ENCODE results near the gene MIEF2.
"Not testable (repeated sequence)": the region's sequence is repeated elsewhere in the genome, so short reads cannot be mapped to it uniquely, and the experiment has no call there.

MIEF2 gene

DNA sequence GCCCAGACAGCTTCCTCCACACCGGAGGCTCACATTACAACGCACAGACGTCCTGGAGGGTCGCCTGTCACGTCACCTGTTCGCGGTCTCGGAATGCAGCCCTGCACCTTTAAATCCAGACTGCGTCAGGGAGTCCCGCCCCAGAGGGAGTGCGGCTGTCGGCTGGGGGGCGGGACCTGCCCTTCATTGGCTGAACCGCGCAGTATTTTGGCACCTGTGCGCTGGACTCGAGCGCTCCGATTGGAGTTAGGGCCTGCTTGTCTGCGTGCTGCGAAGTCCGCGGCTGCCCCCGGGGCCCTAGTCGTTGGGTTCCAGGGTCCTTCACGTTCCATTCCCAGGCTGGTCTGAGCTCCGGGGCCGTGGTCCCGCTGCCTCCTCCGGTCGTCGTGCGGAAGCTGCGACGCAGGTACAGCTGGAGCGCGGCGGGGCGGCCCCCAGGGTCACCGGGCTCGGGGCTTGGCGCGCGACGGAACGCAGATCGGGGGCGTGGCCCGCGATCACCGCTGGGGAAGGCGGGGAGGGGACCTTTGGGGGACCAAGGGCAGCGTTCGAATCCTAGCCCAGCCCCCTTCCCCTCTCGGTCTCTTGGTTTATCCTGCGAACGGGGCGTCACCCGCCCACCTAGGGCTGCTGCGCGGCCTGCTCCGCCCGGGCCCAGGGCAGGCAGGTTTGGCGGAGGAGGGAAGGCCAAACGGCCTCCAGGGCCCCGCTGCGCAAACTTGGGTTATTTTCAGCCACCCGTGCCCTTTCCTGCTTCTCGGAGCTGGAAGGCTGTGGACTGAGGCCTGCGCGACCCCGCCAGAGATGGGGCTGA, at the start of gene MIEF2:
MIEF2 (plus strand) TSS at position 331 of the 814 bp plus-strand sequence. CDS start 2,059 bp downstream, outside the sequence.
- peak; percentile 92 for DNase-seq (ENCODE audit: low spot score)

DNA sequence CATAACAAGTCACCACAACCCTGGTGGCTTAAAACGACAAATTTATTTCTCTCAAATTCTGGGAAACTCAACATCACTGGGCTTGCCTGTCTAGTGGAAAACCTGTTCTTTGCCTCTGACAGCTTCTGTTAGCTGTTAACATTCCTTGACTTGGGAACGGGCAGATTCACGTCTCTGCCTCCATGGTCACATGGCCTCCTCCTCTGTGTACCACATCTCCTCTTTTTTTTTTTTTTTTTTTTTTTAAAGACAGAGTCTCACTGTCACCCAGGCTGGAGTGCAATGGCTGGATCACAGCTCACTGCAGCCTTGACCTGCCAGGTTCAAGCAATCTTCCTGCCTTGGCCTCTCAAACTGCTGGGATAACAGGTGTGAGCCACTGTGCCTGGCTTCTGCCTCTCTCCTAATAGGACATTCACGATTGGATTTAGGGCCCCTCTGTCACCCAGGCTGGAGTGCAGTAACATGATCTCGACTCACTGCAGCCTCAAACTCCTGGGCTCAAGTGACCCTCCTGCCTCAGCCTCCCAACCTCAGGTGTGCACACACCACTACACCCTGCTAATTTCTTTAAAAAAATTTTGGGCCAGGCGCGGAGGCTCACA, 46.7 kb upstream of the MIEF2 start:
- no peak for DNase-seq (ENCODE audit: low spot score)

GRCh38 chr17:18216906-18217305, 43.6 kb upstream of the MIEF2 start:
- DNase-seq (ENCODE audit: low spot score) = not testable (repeated sequence)

GRCh38 chr17:18217412-18218015, 42.9 kb upstream of the MIEF2 start:
- peak; percentile 74 for DNase-seq (ENCODE audit: low spot score)

DNA sequence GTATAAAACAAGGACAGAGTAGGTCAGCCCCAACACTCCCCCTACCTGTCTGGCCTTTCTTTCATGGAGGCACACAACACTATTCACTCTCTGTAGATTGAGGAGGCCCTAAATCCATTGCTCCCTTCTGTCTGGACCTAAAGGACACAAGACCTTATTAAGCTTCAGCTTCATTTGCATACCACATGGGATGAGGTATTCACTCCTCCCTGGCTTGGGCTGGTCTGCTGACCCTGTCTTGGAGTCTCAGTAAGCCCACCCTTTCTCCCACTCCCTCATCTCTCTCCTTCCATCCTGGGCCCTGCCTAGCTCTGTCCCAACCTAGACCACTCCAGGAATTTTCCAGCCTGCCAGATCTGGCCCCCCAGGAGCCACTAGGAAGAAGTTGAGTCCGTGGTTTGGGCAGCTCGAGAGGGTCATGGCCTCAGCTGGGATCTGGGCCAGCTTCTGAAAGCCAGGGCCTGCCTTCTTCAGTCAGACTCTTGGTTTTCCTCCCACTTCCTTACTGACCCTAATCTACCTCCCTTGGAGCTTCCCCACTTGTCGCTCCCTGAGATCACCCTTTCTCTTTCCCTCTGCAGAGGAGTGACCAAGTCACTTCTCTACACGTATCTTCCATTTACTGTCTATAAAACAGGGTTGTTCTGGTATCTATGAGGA, 41.6 kb upstream of the MIEF2 start:
- DNase-seq (ENCODE audit: low spot score) = no peak

DNA sequence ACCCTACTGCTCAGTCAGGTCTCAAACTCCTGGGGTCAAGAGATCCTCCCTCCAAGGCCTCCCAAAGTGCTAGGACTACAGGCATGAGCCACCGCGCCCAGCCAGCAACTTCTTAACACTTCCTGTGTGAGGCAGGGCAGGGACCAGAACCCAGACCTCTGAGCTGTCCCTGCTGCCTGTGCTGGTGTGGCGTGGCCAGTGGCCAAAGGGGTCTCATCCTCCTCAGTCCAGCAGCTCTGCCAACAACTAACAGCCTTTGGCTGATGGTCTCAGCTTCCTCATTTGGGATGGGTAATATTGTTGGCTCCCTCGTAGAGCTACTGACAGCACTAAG, 36.4 kb upstream of the MIEF2 start:
- no peak for DNase-seq (ENCODE audit: low spot score)

- DNase-seq (ENCODE audit: low spot score) = no peak
Observed at GRCh38 chr17:18224387-18225120, 35.9 kb upstream of the MIEF2 start.

GRCh38 chr17:18225121-18225641, 35.3 kb upstream of the MIEF2 start, which contains the start of gene LLGL1:
Gene LLGL1, plus strand, starts transcription at chr17:18225635. Its CDS starts 48 bp downstream, at chr17:18225683.
- peak; percentile 92 for DNase-seq (ENCODE audit: low spot score)

- no peak for DNase-seq (ENCODE audit: low spot score)
Observed at GRCh38 chr17:18225642-18226283, 34.7 kb upstream of the MIEF2 start.

GRCh38 chr17:18226284-18226945, 34.0 kb upstream of the MIEF2 start:
- DNase-seq (ENCODE audit: low spot score) = no peak

DNA sequence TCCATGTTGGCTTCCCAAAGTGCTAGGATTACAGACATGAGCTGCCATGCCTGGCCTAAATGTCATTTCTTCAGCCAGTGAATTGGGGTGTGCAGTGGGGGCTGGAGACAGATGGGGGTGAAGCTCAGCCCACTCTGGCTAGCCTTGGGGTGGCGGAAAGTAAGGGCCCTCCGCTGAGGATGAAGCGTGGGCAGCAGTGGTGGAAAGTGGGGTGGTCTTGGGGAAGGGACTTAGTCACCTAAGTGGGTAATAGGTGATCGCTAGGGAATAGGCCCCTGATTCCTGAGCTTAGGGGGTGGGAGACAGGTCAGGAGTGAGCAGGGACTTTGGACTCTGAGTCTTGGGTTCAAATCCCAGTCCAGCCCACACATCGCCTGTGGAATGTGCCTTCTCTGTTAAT, 32.8 kb upstream of the MIEF2 start:
- no peak for DNase-seq (ENCODE audit: low spot score)

DNA sequence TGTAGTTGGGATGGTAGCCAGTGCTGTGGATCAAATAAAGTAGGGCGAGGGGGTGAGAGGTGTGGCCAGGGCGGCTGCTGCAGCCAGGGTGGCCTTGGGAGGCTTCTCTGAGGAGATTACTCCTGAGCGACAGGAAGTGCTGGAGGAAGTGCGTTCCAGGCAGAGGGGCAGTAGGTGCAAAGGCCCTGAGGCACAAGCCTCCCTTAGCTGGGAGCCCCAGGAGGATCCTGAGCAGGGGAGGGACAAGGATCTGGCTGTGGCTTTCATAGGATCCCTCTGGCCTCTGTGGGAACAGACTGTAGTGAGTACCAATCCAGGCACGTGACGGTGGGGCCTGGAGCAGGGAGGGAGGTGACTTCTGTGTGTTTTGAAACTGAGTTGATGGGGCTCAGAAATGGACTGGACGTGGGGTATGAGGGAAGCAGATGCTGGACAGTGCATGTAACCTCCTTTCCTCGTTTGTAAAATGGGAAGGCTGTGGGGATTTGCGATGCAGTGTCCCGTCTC, 32.2 kb upstream of the MIEF2 start:
- peak; percentile 55 for DNase-seq (ENCODE audit: low spot score)

DNA sequence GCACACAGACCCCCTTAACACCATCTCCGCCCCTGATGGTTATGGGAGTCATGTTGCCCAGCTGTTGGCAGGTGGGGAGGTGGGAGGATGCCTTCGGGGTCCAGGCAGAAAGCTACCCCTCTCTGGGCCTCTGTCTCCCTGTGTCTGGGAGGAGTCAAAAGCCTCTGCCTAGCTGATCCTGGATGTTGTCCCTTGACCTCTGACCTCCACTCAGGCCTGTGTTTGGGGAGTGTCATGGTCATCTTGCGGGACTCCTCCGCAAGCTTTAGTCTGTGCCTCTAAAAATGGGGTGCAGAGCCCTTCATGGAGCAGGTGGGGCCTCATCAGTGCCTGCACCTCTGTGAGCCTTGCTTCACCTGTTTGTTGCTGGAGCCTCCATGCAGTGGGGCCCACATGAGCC, 31.2 kb upstream of the MIEF2 start:
- DNase-seq (ENCODE audit: low spot score) = no peak

DNA sequence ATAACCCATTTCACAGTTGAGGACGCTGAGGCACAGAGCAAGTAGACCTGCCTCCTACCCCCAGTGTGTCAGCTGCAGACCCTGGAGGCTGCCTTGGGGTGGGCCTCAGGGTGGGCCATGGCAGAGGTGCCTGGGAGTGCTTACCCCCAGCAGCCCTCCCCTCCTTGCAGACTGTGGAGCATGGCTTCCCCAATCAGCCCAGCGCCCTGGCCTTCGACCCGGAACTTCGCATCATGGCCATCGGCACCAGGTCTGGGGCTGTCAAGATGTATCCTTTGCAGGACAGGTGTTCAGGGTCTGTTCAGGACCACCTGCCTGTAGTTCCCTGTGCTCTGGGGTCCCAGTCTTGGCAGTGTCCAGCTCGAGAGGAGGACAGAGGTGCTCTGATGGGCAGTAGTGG, 30.7 kb upstream of the MIEF2 start:
- DNase-seq (ENCODE audit: low spot score) = no peak

- peak; percentile 90 for DNase-seq (ENCODE audit: low spot score)
Observed at GRCh38 chr17:18230288-18231141, 29.9 kb upstream of the MIEF2 start.

DNA sequence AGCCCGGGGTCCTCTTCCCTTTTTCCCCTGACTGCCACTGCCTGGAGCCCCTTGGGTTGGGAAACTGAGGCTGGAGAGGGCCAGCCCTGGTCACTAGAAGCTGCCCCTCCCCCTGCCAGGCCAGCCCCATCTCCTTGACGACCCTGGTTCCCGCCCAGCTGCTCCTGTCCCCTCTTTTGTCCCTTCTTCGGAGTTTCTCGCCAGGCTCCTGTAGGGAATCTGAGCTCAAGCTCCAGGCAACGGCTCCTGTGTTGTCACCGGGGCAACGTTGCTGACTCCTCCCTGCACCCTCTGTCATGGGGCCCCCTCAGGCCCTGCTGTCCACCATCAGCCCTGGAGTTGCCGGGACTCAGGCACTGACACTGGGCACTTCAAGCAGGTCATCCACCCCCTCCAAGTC, 29.3 kb upstream of the MIEF2 start:
- no peak for DNase-seq (ENCODE audit: low spot score)

GRCh38 chr17:18233803-18234518, 26.5 kb upstream of the MIEF2 start:
- DNase-seq (ENCODE audit: low spot score) = no peak

- DNase-seq (ENCODE audit: low spot score) = no peak
Observed at GRCh38 chr17:18234853-18235380, 25.5 kb upstream of the MIEF2 start.
